ENCODE data around the gene WDR35. TPM values are rescaled to one million over a fixed set of nuclear protein-coding genes. Genes with fewer than 3 reads are reported as not detected.

The WDR35 gene
- total RNA-seq, 1 experiment from 2014 or later = 17.5 TPM

- POLR2A ChIA-PET = interaction anchor here (0.7 to 2.2 kb wide), 6 partner anchors 15 to 79 kb away, joined by 3 to 14 read pairs (median 3); partner anchors contain the start of genes LAPTM4A and WDR35
- no TSS peak for BruUV-seq (replicated peaks)
- Mint-ChIP-seq H3K4me1 (ENCODE audit: insufficient read depth, unreplicated experiment) (peaks cover 8% of the 10 kb centered on the region), H3K4me3 (ENCODE audit: unreplicated experiment) (no peak overlapping the region), H3K9me3 (ENCODE audit: unreplicated experiment) (peaks cover 8% of the 10 kb centered on the region), H3K27me3 (ENCODE audit: insufficient read depth, unreplicated experiment) (no peaks in the 10 kb centered on the region), H3K36me3 (ENCODE audit: insufficient read depth, unreplicated experiment) (peaks cover 54% of the 10 kb centered on the region), H3K27ac (ENCODE audit: low read depth, unreplicated experiment) (peak overlapping the region; percentile 39)
- intact Hi-C loops (cut with micrococcal nuclease) = no loop called here
- CTCF ChIA-PET = interaction anchor here (1.0 to 5.6 kb wide), 4 partner anchors 10 to 66 kb away, joined by 3 to 55 read pairs (median 4); no protein-coding TSS in a partner anchor
- TF ChIP-seq CTCF (IDR thresholded peaks at IDR 0.05; ENCODE audit: unreplicated experiment) = no peak
- DNase-seq (ENCODE audit: unreplicated experiment) = no peak
These were observed 38.0 kb upstream of the WDR35 start for GRCh38 chr2:20027705-20028434.

- POLR2A ChIA-PET = interaction anchor here (0.8 to 2.2 kb wide), 4 partner anchors 15 to 37 kb away, joined by 3 to 14 read pairs (median 3); partner anchors contain the start of genes LAPTM4A and WDR35
- Mint-ChIP-seq H3K4me3 (ENCODE audit: unreplicated experiment) (no peak overlapping the region), H3K9me3 (ENCODE audit: unreplicated experiment) (peaks cover 9% of the 10 kb centered on the region), H3K4me1 (ENCODE audit: insufficient read depth, unreplicated experiment) (peaks cover 8% of the 10 kb centered on the region), H3K36me3 (ENCODE audit: insufficient read depth, unreplicated experiment) (peaks cover 48% of the 10 kb centered on the region), H3K27ac (ENCODE audit: low read depth, unreplicated experiment) (peak overlapping the region; percentile 39), H3K27me3 (ENCODE audit: insufficient read depth, unreplicated experiment) (no peaks in the 10 kb centered on the region)
- no peak for DNase-seq (ENCODE audit: unreplicated experiment)
- intact Hi-C loops (cut with micrococcal nuclease) = no loop called here
- TF ChIP-seq CTCF (IDR thresholded peaks at IDR 0.05; ENCODE audit: unreplicated experiment) = no peak
- no TSS peak for BruUV-seq (replicated peaks)
- CTCF ChIA-PET = interaction anchor here (0.6 to 5.6 kb wide), 4 partner anchors 12 to 177 kb away, joined by 3 to 55 read pairs (median 4); no protein-coding TSS in a partner anchor
These were observed 37.4 kb upstream of the WDR35 start for GRCh38 chr2:20027260-20027677.

GRCh38 chr2:20025065-20025786 lies 35.3 kb upstream of the WDR35 start:
- DNase-seq (ENCODE audit: unreplicated experiment) = no peak
- no peaks in the 10 kb centered on the region for H3K27me3 Mint-ChIP-seq (ENCODE audit: insufficient read depth, unreplicated experiment)
- H3K4me1 Mint-ChIP-seq (ENCODE audit: insufficient read depth, unreplicated experiment) = peaks cover 8% of the 10 kb centered on the region
- no peak overlapping the region for H3K4me3 Mint-ChIP-seq (ENCODE audit: unreplicated experiment)
- no peak for TF ChIP-seq CTCF (IDR thresholded peaks at IDR 0.05; ENCODE audit: unreplicated experiment)
- ChIA-PET POLR2A (no interaction called here), CTCF (interaction anchor here (0.6 to 1.9 kb wide), 2 partner anchors 10 to 213 kb away, joined by 3 to 10 read pairs; no protein-coding TSS in a partner anchor)
- intact Hi-C loops (cut with micrococcal nuclease) = no loop called here
- H3K27ac Mint-ChIP-seq (ENCODE audit: low read depth, unreplicated experiment) = no peak overlapping the region
- peaks cover 28% of the 10 kb centered on the region for H3K36me3 Mint-ChIP-seq (ENCODE audit: insufficient read depth, unreplicated experiment)
- no TSS peak for BruUV-seq (replicated peaks)
- peaks cover 17% of the 10 kb centered on the region for H3K9me3 Mint-ChIP-seq (ENCODE audit: unreplicated experiment)

- no peak for DNase-seq (ENCODE audit: unreplicated experiment)
- BruUV-seq (replicated peaks) = no TSS peak
- TF ChIP-seq CTCF (IDR thresholded peaks at IDR 0.05; ENCODE audit: unreplicated experiment) = no peak
- POLR2A ChIA-PET = interaction anchor here (1.0 to 1.1 kb wide), 2 partner anchors 25 to 27 kb away, joined by 3 read pairs; no protein-coding TSS in a partner anchor
- Mint-ChIP-seq H3K4me3 (ENCODE audit: unreplicated experiment) (no peak overlapping the region), H3K36me3 (ENCODE audit: insufficient read depth, unreplicated experiment) (peaks cover 12% of the 10 kb centered on the region), H3K27me3 (ENCODE audit: insufficient read depth, unreplicated experiment) (no peaks in the 10 kb centered on the region), H3K27ac (ENCODE audit: low read depth, unreplicated experiment) (no peak overlapping the region), H3K4me1 (ENCODE audit: insufficient read depth, unreplicated experiment) (peaks cover 8% of the 10 kb centered on the region), H3K9me3 (ENCODE audit: unreplicated experiment) (peaks cover 9% of the 10 kb centered on the region)
- intact Hi-C loops (cut with micrococcal nuclease) = no loop called here
- CTCF ChIA-PET = interaction anchor here (0.5 to 2.2 kb wide), 9 partner anchors 8 to 268 kb away, joined by 3 to 10 read pairs (median 3); no protein-coding TSS in a partner anchor
These were observed 33.8 kb upstream of the WDR35 start for GRCh38 chr2:20023688-20024087.

Data from MCF 10A (cell line).